Measurements from ENCODE around the gene ISG20L2.

DNA sequence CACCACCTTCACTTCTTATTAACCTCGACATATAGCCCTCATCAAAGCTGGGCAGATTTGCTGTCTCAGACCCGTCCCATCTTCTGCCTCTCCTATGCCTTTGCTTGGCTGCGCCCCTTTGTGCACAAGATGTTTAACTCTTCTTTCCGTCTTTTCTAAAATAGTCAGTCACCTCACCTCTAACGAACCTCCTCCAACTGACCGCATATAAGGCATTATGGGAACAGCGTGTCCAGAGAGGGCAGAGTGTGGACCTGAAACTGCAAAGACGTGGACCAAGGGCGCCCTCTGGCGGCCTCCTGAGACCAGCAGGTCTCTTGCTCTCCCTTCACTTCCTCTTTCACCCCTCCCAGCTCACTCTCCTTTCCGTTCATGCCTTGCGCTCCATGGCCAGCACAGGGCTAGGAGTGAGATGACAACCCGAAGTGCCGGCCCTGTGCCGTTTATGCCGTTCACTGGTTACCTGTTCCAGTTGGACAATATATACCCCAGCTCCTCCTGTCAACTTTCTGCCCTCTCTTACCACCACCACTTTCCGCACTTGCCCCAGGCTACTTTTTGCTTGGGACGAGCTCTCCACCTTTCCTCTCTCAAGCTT, 2.8 kb downstream of the ISG20L2 start:
- TF ChIP-seq, protein P1, sequence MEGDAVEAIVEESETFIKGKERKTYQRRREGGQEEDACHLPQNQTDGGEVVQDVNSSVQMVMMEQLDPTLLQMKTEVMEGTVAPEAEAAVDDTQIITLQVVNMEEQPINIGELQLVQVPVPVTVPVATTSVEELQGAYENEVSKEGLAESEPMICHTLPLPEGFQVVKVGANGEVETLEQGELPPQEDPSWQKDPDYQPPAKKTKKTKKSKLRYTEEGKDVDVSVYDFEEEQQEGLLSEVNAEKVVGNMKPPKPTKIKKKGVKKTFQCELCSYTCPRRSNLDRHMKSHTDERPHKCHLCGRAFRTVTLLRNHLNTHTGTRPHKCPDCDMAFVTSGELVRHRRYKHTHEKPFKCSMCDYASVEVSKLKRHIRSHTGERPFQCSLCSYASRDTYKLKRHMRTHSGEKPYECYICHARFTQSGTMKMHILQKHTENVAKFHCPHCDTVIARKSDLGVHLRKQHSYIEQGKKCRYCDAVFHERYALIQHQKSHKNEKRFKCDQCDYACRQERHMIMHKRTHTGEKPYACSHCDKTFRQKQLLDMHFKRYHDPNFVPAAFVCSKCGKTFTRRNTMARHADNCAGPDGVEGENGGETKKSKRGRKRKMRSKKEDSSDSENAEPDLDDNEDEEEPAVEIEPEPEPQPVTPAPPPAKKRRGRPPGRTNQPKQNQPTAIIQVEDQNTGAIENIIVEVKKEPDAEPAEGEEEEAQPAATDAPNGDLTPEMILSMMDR (IDR thresholded peaks at IDR 0.05), result peak; percentile 96 to 97 (median 96)
- TF ChIP-seq POLR2A (IDR thresholded peaks at IDR 0.05), result peak in 1 of 2 donors; percentile 9
